Dendritic cell treated with granulocyte-macrophage colony-stimulating factor and Interleukin-4, amounts not matched to agents 40 ng/mL and 50 ng/mL, for 4 days (primary cell): ENCODE data around the gene SLC30A1.

Experiments
- H3K27ac Mint-ChIP-seq: one replicate; pipeline ENCODE4 v1.8.0; 2022; ENCODE audit warnings: mild to moderate bottlenecking, mixed read lengths
- H3K27me3 Mint-ChIP-seq: one replicate; pipeline ENCODE4 v1.8.0; 2022; ENCODE audit warnings: mild to moderate bottlenecking, mixed read lengths
- H3K36me3 Mint-ChIP-seq: one replicate; pipeline ENCODE4 v1.8.0; 2022; ENCODE audit warnings: low read depth, mixed read lengths
- H3K4me1 Mint-ChIP-seq: one replicate; pipeline ENCODE4 v1.8.0; 2022; ENCODE audit warnings: low read depth, mixed read lengths
- H3K4me3 Mint-ChIP-seq: one replicate; pipeline ENCODE4 v1.8.0; 2022; ENCODE audit warnings: mild to moderate bottlenecking, moderate library complexity, mixed read lengths
- H3K9me3 Mint-ChIP-seq: one replicate; pipeline ENCODE4 v1.8.0; 2022; ENCODE audit warnings: mixed read lengths
- intact Hi-C: fragments of 100-400 bp; cut with micrococcal nuclease; formaldehyde crosslinking; loops from one replicate; pipeline ENCODE4 v1.15.0; 2022

The SLC30A1 gene

GRCh38 chr1:211538287-211538686 lies 40.7 kb downstream of the SLC30A1 start:
- no peaks in the 10 kb centered on the region for H3K4me1 Mint-ChIP-seq
- intact Hi-C loops: no loop called here
- no peaks in the 10 kb centered on the region for H3K36me3 Mint-ChIP-seq
- H3K9me3 Mint-ChIP-seq: peaks cover 10% of the 10 kb centered on the region
- no peak overlapping the region for H3K27ac Mint-ChIP-seq
- H3K4me3 Mint-ChIP-seq: no peak overlapping the region
- peaks cover 2% of the 10 kb centered on the region for H3K27me3 Mint-ChIP-seq

- intact Hi-C loops: no loop called here
- no peaks in the 10 kb centered on the region for H3K4me1 Mint-ChIP-seq
- peaks cover 2% of the 10 kb centered on the region for H3K27me3 Mint-ChIP-seq
- no peaks in the 10 kb centered on the region for H3K36me3 Mint-ChIP-seq
- H3K4me3 Mint-ChIP-seq: no peak overlapping the region
- H3K27ac Mint-ChIP-seq: no peak overlapping the region
- peaks cover 10% of the 10 kb centered on the region for H3K9me3 Mint-ChIP-seq
Observed at GRCh38 chr1:211537253-211537652, 41.7 kb downstream of the SLC30A1 start.

GRCh38 chr1:211536606-211537005 lies 42.4 kb downstream of the SLC30A1 start:
- Mint-ChIP-seq H3K9me3 (peaks cover 10% of the 10 kb centered on the region), H3K36me3 (no peaks in the 10 kb centered on the region), H3K4me1 (peaks cover 6% of the 10 kb centered on the region), H3K27me3 (no peaks in the 10 kb centered on the region), H3K27ac (no peak overlapping the region), H3K4me3 (no peak overlapping the region)
- intact Hi-C loops: no loop called here

DNA sequence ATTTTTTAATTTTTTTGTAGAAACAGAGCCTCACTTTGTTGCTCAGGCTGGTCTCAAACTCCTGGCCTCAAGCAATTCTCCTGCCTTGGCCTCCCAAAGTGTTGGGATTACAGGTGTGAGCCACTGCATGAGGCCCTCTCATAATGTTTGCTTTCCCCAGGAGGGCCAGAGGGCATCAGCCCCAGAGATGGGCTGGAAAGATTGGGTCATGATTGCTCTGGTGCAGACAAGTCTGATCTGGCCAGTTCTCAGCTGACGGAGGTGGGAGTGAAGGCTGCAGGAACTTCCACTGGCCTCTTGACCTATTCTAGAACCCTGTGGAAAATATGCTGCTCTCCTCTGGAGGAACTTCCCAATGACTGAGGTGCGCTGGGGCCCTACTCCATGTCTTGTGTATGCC lies 43.6 kb downstream of the SLC30A1 start:
- Mint-ChIP-seq H3K36me3 (no peaks in the 10 kb centered on the region), H3K4me3 (no peak overlapping the region), H3K27ac (no peak overlapping the region), H3K27me3 (no peaks in the 10 kb centered on the region), H3K9me3 (peaks cover under 1% of the 10 kb centered on the region), H3K4me1 (peaks cover 9% of the 10 kb centered on the region)
- intact Hi-C loops: no loop called here

DNA sequence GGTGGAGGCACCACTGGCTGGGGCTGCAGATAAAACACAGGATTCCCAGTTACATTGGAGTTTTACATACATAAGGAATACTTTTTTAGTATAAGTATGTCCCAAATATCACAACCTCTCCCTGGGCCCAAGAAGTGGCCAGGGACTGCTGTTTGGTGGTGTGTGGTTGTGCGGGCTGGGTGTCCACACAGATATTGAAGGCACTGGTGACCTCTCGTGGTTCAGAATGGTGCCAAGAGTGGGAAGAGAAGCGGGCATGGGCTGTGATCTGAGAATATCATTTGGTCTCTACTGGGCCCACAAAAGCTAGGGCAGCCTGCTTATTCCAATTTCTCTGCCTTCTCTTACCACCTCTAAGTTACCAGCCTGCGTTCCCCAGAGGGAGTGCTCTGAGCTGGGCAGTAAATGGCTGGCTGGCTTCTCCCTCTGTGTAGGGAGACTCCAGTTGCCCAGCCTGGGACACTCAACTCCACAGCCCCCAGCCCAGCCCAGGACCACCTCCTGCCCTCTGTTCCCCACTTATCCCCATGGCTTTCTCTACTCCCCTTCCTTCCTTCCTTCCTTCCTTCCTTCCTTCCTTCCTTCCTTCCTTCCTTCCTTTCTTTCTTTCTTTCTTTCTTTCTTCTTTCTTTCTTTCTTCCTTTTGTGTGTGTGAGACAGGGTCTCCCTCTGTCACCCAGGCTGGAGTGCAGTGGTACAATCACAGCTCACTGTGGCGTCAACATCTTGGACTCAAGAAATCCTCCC lies 44.2 kb downstream of the SLC30A1 start:
- intact Hi-C loops: no loop called here
- Mint-ChIP-seq H3K9me3 (no peaks in the 10 kb centered on the region), H3K4me1 (peaks cover 11% of the 10 kb centered on the region), H3K27me3 (no peaks in the 10 kb centered on the region), H3K36me3 (no peaks in the 10 kb centered on the region), H3K4me3 (no peak overlapping the region), H3K27ac (no peak overlapping the region)

GRCh38 chr1:211532088-211532444 lies 46.9 kb downstream of the SLC30A1 start:
- no peak overlapping the region for H3K4me3 Mint-ChIP-seq
- no peak overlapping the region for H3K27ac Mint-ChIP-seq
- H3K36me3 Mint-ChIP-seq: no peaks in the 10 kb centered on the region
- H3K4me1 Mint-ChIP-seq: peaks cover 32% of the 10 kb centered on the region
- intact Hi-C loops: no loop called here
- H3K9me3 Mint-ChIP-seq: no peaks in the 10 kb centered on the region
- H3K27me3 Mint-ChIP-seq: no peaks in the 10 kb centered on the region

DNA sequence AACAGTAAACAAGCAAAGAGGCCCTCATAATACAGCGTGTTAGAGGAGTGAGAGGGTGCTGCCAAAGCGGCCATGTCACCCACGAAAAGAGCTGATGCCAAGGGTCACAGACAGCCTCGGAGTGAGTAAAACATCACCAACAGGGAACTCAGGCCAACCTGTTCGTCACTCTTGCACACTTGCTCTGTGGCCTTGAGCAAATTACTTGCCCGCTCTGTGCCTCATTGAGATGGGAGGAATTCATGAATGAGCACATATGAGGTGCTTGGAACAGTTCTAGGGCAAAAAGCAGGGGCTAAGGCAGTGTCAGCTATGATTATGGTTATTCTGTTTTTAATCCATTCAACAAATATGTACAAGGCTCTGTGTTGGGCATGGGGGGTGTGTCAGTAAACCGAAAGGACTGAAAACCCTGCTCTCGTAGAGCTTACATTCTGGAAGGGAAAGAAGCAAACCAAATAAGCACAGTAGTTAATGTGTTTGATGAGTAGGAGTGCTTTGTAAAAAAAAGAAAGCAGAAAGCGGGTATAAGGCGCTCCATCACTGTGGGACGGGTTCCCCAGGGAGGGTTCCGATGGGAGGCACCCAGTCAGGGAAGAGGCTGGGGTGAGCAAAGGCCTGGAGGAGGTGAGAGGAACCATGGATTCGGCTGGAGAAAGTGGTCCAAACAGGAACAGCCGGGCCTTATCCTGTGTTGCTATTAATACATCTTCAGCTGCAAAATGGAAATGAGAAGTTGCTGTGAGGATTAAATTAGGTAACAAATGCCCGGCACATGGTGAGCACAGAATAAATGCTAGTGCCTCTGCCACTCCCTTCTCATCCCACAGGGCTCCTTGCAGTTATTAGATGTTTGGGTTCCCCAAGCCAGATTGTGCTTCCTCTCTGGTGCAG lies 47.5 kb downstream of the SLC30A1 start:
- Mint-ChIP-seq H3K4me1 (peaks cover 32% of the 10 kb centered on the region), H3K4me3 (no peak overlapping the region), H3K9me3 (no peaks in the 10 kb centered on the region), H3K36me3 (no peaks in the 10 kb centered on the region), H3K27me3 (no peaks in the 10 kb centered on the region), H3K27ac (no peak overlapping the region)
- intact Hi-C loops: no loop called here

DNA sequence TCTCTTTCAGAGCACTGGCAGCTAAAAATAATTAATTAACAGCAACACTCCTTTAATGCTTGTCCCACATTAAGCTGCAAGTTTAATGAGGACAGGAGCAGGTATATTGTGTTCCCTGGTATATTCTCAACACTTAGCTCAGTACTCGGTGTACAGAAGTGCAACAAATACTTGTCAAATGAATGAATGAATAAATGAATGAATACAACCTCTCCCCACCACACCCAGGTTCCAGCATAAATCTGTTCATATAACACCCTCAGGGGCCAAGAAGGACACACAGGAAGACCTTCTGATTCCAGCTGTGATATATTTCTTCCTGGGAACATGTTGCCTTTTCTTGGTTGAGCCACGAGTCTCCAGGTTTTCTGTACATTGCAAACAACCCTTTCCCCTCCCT lies 48.9 kb downstream of the SLC30A1 start:
- Mint-ChIP-seq H3K27ac (no peak overlapping the region), H3K36me3 (no peaks in the 10 kb centered on the region), H3K4me1 (peaks cover 32% of the 10 kb centered on the region), H3K9me3 (no peaks in the 10 kb centered on the region), H3K27me3 (no peaks in the 10 kb centered on the region), H3K4me3 (no peak overlapping the region)
- intact Hi-C loops: no loop called here

DNA sequence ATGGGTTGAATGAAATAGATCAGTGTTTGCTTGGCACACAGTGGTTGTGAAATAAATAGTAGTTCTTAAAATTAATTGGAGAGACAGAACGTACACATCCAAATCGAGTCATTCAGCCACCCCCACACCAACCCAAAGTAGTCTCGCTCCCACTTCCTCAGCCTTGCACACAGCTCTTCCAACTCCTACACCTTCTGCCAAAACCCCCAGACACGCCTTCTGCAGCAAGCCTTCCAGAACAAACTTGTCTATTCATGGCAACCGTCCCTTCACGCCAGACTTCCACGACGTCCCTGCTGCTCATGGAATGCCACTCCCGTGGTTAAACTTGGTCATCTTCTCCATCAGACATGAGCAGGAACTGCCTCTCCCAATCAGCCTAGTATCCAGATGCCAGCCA lies 49.5 kb downstream of the SLC30A1 start:
- Mint-ChIP-seq H3K36me3 (no peaks in the 10 kb centered on the region), H3K27me3 (no peaks in the 10 kb centered on the region), H3K4me3 (no peak overlapping the region), H3K4me1 (peaks cover 32% of the 10 kb centered on the region), H3K9me3 (no peaks in the 10 kb centered on the region), H3K27ac (no peak overlapping the region)
- intact Hi-C loops: no loop called here

DNA sequence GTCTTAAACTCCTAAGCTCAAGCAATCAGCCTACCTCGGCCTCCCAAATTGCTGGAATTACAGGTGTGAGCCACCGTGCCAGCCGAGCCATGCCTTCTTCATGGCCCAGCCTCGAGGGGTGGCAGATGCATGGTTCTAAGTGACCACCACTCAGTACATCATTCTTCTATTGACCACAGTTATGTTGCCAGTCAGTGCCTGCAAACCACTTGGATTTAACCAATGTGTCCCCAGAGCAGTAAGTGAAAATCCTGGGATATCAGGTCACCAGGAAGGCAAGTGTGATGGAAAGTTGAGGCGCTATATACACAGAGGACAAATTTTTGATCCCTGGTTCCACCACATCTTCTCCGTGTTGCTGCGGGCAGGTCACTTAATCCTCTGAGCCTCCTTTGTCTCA lies 50.0 kb downstream of the SLC30A1 start:
- intact Hi-C loops: no loop called here
- Mint-ChIP-seq H3K4me1 (peaks cover 32% of the 10 kb centered on the region), H3K36me3 (no peaks in the 10 kb centered on the region), H3K9me3 (no peaks in the 10 kb centered on the region), H3K27ac (no peak overlapping the region), H3K27me3 (no peaks in the 10 kb centered on the region), H3K4me3 (no peak overlapping the region)

GRCh38 chr1:211527888-211528287 lies 51.1 kb downstream of the SLC30A1 start:
- H3K27ac Mint-ChIP-seq: no peak overlapping the region
- peaks cover 32% of the 10 kb centered on the region for H3K4me1 Mint-ChIP-seq
- H3K27me3 Mint-ChIP-seq: no peaks in the 10 kb centered on the region
- intact Hi-C loops: no loop called here
- no peak overlapping the region for H3K4me3 Mint-ChIP-seq
- no peaks in the 10 kb centered on the region for H3K36me3 Mint-ChIP-seq
- H3K9me3 Mint-ChIP-seq: no peaks in the 10 kb centered on the region

DNA sequence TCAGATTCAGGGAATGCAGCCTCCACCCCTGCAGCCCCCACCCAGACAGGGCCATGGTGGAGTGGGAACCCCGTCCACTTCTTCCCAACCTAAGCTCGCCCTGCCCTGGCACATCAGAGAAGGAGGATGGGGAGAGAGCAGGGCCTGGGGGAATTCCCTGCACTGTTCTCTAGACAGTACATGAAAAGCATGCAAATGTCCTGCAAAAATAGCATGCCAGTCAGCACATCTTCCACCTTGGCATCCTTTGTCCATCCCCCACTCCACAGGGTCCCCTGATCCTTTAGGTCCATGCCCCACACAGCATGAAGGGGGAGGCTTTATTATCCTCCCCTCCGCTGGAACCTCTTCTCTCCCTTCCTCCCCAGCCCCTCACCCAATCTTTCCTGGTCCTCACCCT lies 52.0 kb downstream of the SLC30A1 start:
- no peaks in the 10 kb centered on the region for H3K9me3 Mint-ChIP-seq
- H3K4me1 Mint-ChIP-seq: peaks cover 30% of the 10 kb centered on the region
- H3K36me3 Mint-ChIP-seq: no peaks in the 10 kb centered on the region
- H3K27ac Mint-ChIP-seq: no peak overlapping the region
- no peaks in the 10 kb centered on the region for H3K27me3 Mint-ChIP-seq
- no peak overlapping the region for H3K4me3 Mint-ChIP-seq
- intact Hi-C loops: no loop called here

DNA sequence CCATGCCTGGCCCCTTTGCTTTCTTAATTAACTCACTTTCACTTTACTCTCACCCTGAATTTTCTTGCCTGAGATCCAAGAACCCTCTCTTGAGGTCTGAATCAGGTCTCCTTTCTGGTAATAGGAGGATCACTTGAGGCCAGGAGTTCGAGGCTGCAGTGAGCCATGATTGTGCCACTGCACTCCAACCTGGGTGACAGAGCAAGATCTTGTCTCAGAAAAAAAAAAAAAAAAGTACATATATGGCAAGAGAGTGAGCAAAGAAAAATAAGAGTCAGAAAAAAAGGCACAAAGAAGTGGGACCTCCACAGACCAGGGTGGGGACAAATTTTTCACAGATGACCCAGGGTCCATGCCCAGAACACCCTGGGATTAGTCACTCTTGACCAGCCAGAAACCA lies 52.9 kb downstream of the SLC30A1 start:
- no peak overlapping the region for H3K27ac Mint-ChIP-seq
- no peaks in the 10 kb centered on the region for H3K9me3 Mint-ChIP-seq
- no peaks in the 10 kb centered on the region for H3K36me3 Mint-ChIP-seq
- intact Hi-C loops: no loop called here
- peaks cover 2% of the 10 kb centered on the region for H3K27me3 Mint-ChIP-seq
- peaks cover 23% of the 10 kb centered on the region for H3K4me1 Mint-ChIP-seq
- no peak overlapping the region for H3K4me3 Mint-ChIP-seq

DNA sequence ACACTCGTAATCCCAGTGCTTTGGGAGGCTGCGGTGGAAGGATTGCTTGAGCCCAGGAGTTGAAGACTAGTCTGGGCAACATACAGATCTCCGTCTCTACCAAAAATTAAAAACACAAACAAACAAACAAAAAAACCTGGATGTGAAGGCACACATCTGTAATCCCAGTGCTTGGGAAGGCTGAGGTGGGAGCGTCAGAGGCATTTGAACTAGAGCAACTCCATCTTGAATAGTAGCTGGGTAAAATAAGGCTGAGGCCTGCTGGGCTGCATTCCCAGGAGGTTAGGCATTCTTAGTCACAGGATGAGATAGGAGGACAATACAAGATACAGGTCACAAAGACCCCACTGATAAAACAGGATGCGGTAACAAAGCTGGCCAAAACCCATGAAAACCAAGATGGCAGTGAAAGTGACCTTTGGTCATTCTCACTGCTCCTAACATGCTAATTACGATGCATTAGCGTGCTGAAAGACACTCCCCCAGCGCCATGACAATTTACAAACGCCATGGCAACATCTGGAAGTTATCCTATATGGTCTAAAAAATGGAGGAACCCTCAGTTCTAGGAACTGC lies 53.8 kb downstream of the SLC30A1 start:
- Mint-ChIP-seq H3K9me3 (no peaks in the 10 kb centered on the region), H3K4me1 (peaks cover 23% of the 10 kb centered on the region), H3K27ac (no peak overlapping the region), H3K4me3 (no peak overlapping the region), H3K27me3 (peaks cover 3% of the 10 kb centered on the region), H3K36me3 (no peaks in the 10 kb centered on the region)
- intact Hi-C loops: no loop called here
